ENCODE results near the gene RAG1.

GRCh38 chr11:36598051-36598450 lies 30.2 kb downstream of the RAG1 start, which contains the start of gene RAG2:
- no peak for TF ChIP-seq CTCF (IDR thresholded peaks at IDR 0.05)
- no peak for TF ChIP-seq POLR2A (IDR thresholded peaks at IDR 0.05)
- TF ChIP-seq EP300 (IDR thresholded peaks at IDR 0.05): no peak
